Spleen (tissue), 7 donors: ENCODE results near the gene ADORA2A.

Experiments used
- CTCF ChIP-seq, 11 experiments: fragments of 200-600 bp in 7 of 11; fragments of 450-650 bp in 4 of 11; sonication (generic) in 4 of 11; IDR thresholded peaks in 8 of 11; conservative IDR thresholded peaks in 3 of 11; 1 replicate in 7 of 11; 2 replicates in 4 of 11; pipeline versions ENCODE4 v1.4.0 to v1.8.0; 2016 to 2021; ENCODE audit warnings: antibody characterized with exemption in 11 of 11, inconsistent platforms in 4 of 11, mild to moderate bottlenecking in 1 of 11
- POLR2A ChIP-seq, 3 donors: fragments of 450-650 bp; IDR thresholded peaks; one replicate each; pipeline ENCODE4 v1.5.1; 2017; ENCODE audit warnings: antibody characterized with exemption in 3 of 3, mild to moderate bottlenecking in 1 of 3
- POLR2AphosphoS5 ChIP-seq, 3 donors: sonication (generic); formaldehyde crosslinking; IDR thresholded peaks; one replicate each; pipeline ENCODE4 v1.5.1; 2017; ENCODE audit warnings: antibody characterized with exemption in 3 of 3
- donor health status: DM: no; HTN: no; CAD: no; lungs with moderate emphysema.
- donor health status: DM: no; HTN: no; CAD: no.
- donor health status: DM: no; HTN: no; CAD: no.

- TF ChIP-seq CTCF (IDR thresholded peaks at IDR 0.05 in 8 of 11, conservative IDR thresholded peaks at IDR 0.05 in 3 of 11) (no peak), POLR2A (IDR thresholded peaks at IDR 0.05) (no peak), POLR2AphosphoS5 (IDR thresholded peaks at IDR 0.05) (no peak)
Measured at GRCh38 chr22:24455039-24455438, 27.6 kb downstream of the ADORA2A start.
